ENCODE results near the gene UQCRQ. TPM values are rescaled to one million over a fixed set of nuclear protein-coding genes. Genes with fewer than 3 reads are reported as not detected.
A peak's percentile ranks its signal among the peaks of the same experiment; 100 is the strongest.

Gene UQCRQ
- total and polyA plus RNA-seq, 2 donors: 85.7 to 257 TPM

GRCh38 chr5:132827943-132828673, 38.3 kb upstream of the UQCRQ start:
- DNase-seq (ENCODE audit: extremely low spot score): no peak
- Histone ChIP-seq H3K36me3 (ENCODE audit: insufficient read depth) (no peaks in the 10 kb centered on the region), H3K4me1 (ENCODE audit: insufficient read depth) (no peaks in the 10 kb centered on the region), H3K27ac (ENCODE audit: low read depth) (no peak overlapping the region), H3K4me3 (ENCODE audit: low read depth, low read length) (no peak overlapping the region)
- WGBS: 96% methylated on average over 4 of the region's 4 CpGs

- H3K36me3 ChIP-seq (ENCODE audit: insufficient read depth): no peaks in the 10 kb centered on the region
- 80% methylated on average over 4 of the region's 4 CpGs for WGBS
- DNase-seq (ENCODE audit: extremely low spot score): no peak
- no peak overlapping the region for H3K27ac ChIP-seq (ENCODE audit: low read depth)
- H3K4me3 ChIP-seq (ENCODE audit: low read depth, low read length): peak overlapping the region; percentile 84
- no peaks in the 10 kb centered on the region for H3K4me1 ChIP-seq (ENCODE audit: insufficient read depth)
Measured at GRCh38 chr5:132828846-132829494, 37.5 kb upstream of the UQCRQ start.

- Histone ChIP-seq H3K4me1 (ENCODE audit: insufficient read depth) (no peaks in the 10 kb centered on the region), H3K4me3 (ENCODE audit: low read depth, low read length) (peak overlapping the region; percentile 84), H3K36me3 (ENCODE audit: insufficient read depth) (no peaks in the 10 kb centered on the region), H3K27ac (ENCODE audit: low read depth) (peak overlapping the region; percentile 95)
- DNase-seq (ENCODE audit: extremely low spot score): no peak
- WGBS: 3% methylated on average over 75 of the region's 75 CpGs
Measured at GRCh38 chr5:132829742-132830435, 36.6 kb upstream of the UQCRQ start.

- Histone ChIP-seq H3K4me3 (ENCODE audit: low read depth, low read length) (peak within 1 kb of the TSS; percentile 84), H3K27ac (ENCODE audit: low read depth) (peak within 1 kb of the TSS; percentile 95), H3K36me3 (ENCODE audit: insufficient read depth) (no peaks in the 10 kb centered on the region), H3K4me1 (ENCODE audit: insufficient read depth) (no peaks in the 10 kb centered on the region)
- WGBS: 4% methylated on average over 78 of the region's 78 CpGs
- DNase-seq (ENCODE audit: extremely low spot score): no peak
Measured at GRCh38 chr5:132830436-132831094, 35.9 kb upstream of the UQCRQ start, which contains the start of gene SHROOM1. Gene SHROOM1 (minus strand): TSS chr5:132830647. CDS start chr5:132826140, 4,507 bp downstream.

GRCh38 chr5:132831095-132831860, 35.2 kb upstream of the UQCRQ start:
- DNase-seq (ENCODE audit: extremely low spot score): no peak
- H3K27ac ChIP-seq (ENCODE audit: low read depth): peak overlapping the region; percentile 95
- peak overlapping the region; percentile 84 for H3K4me3 ChIP-seq (ENCODE audit: low read depth, low read length)
- H3K36me3 ChIP-seq (ENCODE audit: insufficient read depth): no peaks in the 10 kb centered on the region
- H3K4me1 ChIP-seq (ENCODE audit: insufficient read depth): no peaks in the 10 kb centered on the region
- 90% methylated on average over 15 of the region's 15 CpGs for WGBS

- WGBS: 91% methylated on average over 5 of the region's 5 CpGs
- no peaks in the 10 kb centered on the region for H3K4me1 ChIP-seq (ENCODE audit: insufficient read depth)
Measured at GRCh38 chr5:132832612-132833011, 33.8 kb upstream of the UQCRQ start.

GRCh38 chr5:132834057-132834456, 32.4 kb upstream of the UQCRQ start:
- H3K4me3 ChIP-seq (ENCODE audit: low read depth, low read length): no peak overlapping the region
- H3K4me1 ChIP-seq (ENCODE audit: insufficient read depth): no peaks in the 10 kb centered on the region
- H3K36me3 ChIP-seq (ENCODE audit: insufficient read depth): no peaks in the 10 kb centered on the region
- DNase-seq (ENCODE audit: extremely low spot score): no peak
- H3K27ac ChIP-seq (ENCODE audit: low read depth): no peak overlapping the region
- 97% methylated on average over 3 of the region's 3 CpGs for WGBS

More at GRCh38 chr5:132832612-132833011, 33.8 kb upstream of the UQCRQ start:
- no peak overlapping the region for H3K27ac ChIP-seq (ENCODE audit: low read depth)
- H3K4me3 ChIP-seq (ENCODE audit: low read depth, low read length): no peak overlapping the region
- DNase-seq (ENCODE audit: extremely low spot score): no peak
- no peaks in the 10 kb centered on the region for H3K36me3 ChIP-seq (ENCODE audit: insufficient read depth)

GRCh38 chr5:132836852-132837251, 29.6 kb upstream of the UQCRQ start:
- H3K36me3 ChIP-seq (ENCODE audit: insufficient read depth): no peaks in the 10 kb centered on the region
- H3K27ac ChIP-seq (ENCODE audit: low read depth): no peak overlapping the region
- H3K4me1 ChIP-seq (ENCODE audit: insufficient read depth): peaks cover 2% of the 10 kb centered on the region
- no peak for DNase-seq (ENCODE audit: extremely low spot score)
- no peak overlapping the region for H3K4me3 ChIP-seq (ENCODE audit: low read depth, low read length)
- 100% methylated on average over 1 of the region's 1 CpG for WGBS

- WGBS: 73% methylated on average over 2 of the region's 2 CpGs
- Histone ChIP-seq H3K27ac (ENCODE audit: low read depth) (peak overlapping the region; percentile 90), H3K4me1 (ENCODE audit: insufficient read depth) (peaks cover 2% of the 10 kb centered on the region), H3K36me3 (ENCODE audit: insufficient read depth) (no peaks in the 10 kb centered on the region), H3K4me3 (ENCODE audit: low read depth, low read length) (no peak overlapping the region)
- DNase-seq (ENCODE audit: extremely low spot score): no peak
Measured at GRCh38 chr5:132837868-132838267, 28.6 kb upstream of the UQCRQ start.

GRCh38 chr5:132838516-132839282, 27.7 kb upstream of the UQCRQ start:
- Histone ChIP-seq H3K4me3 (ENCODE audit: low read depth, low read length) (no peak overlapping the region), H3K36me3 (ENCODE audit: insufficient read depth) (no peaks in the 10 kb centered on the region), H3K4me1 (ENCODE audit: insufficient read depth) (peaks cover 2% of the 10 kb centered on the region), H3K27ac (ENCODE audit: low read depth) (peak overlapping the region; percentile 90)
- 71% methylated on average over 3 of the region's 3 CpGs for WGBS
- no peak for DNase-seq (ENCODE audit: extremely low spot score)

GRCh38 chr5:132839426-132840301, 26.8 kb upstream of the UQCRQ start:
- DNase-seq (ENCODE audit: extremely low spot score): peak; percentile 71
- 55% methylated on average over 8 of the region's 8 CpGs for WGBS
- Histone ChIP-seq H3K4me3 (ENCODE audit: low read depth, low read length) (no peak overlapping the region), H3K36me3 (ENCODE audit: insufficient read depth) (no peaks in the 10 kb centered on the region), H3K4me1 (ENCODE audit: insufficient read depth) (peaks cover 2% of the 10 kb centered on the region), H3K27ac (ENCODE audit: low read depth) (peak overlapping the region; percentile 90)

All from urinary bladder (tissue), 4 donors.